Stimulated activated naive CD8-positive, alpha-beta T cell treated with anti-CD3 and anti-CD28 coated beads, Interleukin-15, Interleukin-2, amounts not matched to agents 100 U/mL and 50 U/mL, for 24 hours (primary cell): ENCODE measurements around the gene TSTD1.
"Not testable (repeated sequence)": the region's sequence is repeated elsewhere in the genome, so short reads cannot be mapped to it uniquely, and the experiment has no call there.

Source experiments
- ATAC-seq: fragments of 150-1000 bp; cut with Tn5 transposase; one replicate; pipeline ENCODE4 v1.10.0; 2021
- DNase-seq: peaks from one replicate; pipeline ENCODE4 v3.0.0; 2021

TSTD1 gene

DNA sequence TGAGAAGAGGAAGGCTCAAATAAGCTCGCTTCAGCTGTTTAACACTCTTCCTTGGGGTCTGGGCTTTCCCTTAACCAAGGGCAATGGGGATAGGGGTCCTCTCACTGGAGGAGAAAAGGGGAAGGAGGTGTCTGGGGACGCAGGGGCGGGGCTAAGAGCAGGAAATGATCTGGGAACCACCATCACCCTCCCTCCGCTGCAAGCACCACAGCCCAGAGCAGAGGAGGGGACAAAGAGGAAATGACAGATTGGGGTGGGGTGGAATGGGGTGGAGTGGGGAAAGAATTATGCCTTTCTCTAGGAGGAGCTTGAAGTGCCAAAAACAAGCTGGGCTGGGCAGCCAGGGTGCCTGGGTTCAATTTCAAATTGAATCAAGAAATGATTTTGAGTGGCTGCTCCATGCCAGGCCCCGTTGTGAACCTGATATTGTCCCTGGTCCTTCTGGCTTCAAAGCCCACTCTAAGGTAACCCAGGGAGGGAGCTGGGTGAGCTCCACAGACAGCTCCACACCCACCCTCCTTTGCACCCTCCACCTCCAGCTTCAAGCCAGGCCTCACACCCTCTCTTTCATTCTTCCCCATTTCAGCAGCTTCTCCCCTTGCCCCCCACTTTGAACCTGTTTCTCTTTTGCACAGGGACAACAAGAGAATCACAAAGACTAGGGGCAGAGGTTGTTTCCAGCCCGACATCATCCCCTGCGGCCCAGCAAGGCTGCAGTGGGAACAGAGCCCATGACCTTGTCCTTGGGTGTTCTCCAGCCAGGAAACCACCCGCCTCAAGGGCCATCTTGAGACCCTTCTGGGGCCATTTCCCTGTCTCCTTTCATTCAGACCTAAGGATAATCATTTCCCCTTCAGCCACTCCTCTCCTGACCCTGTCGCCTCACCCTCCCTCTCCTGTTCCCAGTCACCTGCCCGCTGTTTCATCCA lies 29.8 kb upstream of the TSTD1 start:
- ATAC-seq (peak; percentile 84), DNase-seq (peak; percentile 88)

DNA sequence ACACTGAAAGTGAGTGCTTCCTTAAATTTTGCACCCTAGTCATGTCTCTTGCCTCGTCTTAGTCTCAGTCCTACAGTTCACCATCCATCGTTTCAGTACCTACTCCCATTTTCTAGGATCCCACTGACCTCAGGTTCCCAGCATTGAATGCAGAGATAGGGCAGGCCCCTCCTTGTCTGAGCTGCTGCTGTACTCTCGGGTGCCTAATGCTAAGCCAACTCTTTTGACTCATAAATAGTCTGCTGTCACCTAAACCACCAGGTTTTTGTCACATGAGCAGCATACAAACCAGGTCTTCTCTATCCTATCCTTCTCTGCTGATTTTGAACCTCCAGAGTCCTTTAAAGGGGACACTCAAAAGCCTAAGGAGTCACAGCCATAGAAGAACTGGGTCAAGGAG lies 27.9 kb upstream of the TSTD1 start:
- DNase-seq, result no peak
- no peak for ATAC-seq

GRCh38 chr1:161065681-161066080 lies 26.9 kb upstream of the TSTD1 start:
- ATAC-seq, DNase-seq: not testable (repeated sequence)

- DNase-seq, ATAC-seq: not testable (repeated sequence)
Observed at GRCh38 chr1:161063936-161064335, 25.2 kb upstream of the TSTD1 start.

DNA sequence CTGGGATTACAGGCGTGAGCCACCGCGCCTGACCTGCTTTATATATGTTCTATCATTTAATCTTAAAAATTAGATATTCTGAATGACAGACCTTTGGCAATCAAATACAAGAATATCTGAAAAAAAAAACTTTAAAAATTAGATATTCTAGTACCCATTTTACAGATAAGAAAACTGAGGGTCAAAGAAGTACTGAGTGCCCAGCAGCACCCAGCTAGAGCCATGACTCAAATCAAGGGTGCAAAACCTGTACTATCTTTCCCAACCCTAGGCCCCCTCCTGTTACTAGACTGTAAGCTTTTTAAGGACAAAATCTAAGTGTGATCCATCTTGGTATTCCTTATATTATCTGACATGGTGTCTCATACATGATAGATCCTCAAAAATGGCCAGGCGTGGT lies 22.7 kb upstream of the TSTD1 start:
- ATAC-seq (no peak), DNase-seq (no peak)

GRCh38 chr1:161059293-161059692 lies 20.5 kb upstream of the TSTD1 start:
- ATAC-seq (peak; percentile 23), DNase-seq (no peak)

DNA sequence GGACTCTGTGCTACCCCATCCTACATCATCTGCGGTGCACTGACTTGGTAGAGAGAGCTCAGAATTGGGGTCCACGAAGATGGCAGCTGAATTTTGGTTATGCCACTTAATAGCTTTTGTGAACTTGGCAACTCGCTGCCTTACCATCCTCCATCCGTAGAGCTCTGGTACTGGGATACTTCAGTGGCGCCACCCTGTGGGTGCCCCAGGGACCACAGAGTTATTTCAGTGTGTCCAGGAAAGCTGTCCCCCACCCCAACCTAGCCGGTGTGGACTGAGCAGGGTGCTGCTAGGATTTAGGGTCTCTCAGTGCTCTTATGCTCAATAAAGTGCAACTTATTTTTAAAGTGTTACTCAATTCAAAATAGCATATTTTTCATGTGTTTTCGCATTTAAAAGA lies 16.0 kb upstream of the TSTD1 start:
- ATAC-seq, result no peak
- DNase-seq, result no peak

- DNase-seq (no peak), ATAC-seq (no peak)
Observed at GRCh38 chr1:161054232-161054631, 15.5 kb upstream of the TSTD1 start.

- DNase-seq (no peak), ATAC-seq (no peak)
Observed at GRCh38 chr1:161052899-161053298, 14.1 kb upstream of the TSTD1 start.

DNA sequence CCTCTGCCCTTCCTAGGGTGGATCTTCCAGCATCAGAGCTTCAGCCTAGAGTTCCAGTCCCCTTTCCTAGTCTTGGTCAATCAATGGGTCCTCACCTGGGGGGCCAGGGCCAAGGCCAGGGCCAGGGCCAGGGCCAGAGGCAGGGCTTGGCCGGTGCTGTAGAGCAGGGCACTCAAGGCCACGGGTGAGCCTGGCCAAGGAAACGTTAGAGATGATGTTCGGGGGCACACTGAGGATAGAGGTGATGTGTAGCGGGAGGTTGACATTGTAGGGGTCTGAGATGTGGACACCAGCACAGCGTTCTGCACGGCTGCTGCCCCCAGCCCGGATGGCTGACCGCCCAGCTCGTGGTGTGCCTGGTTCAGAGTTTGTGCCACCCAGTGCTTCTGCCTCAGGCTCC lies 12.5 kb upstream of the TSTD1 start:
- DNase-seq (no peak), ATAC-seq (no peak)

GRCh38 chr1:161048949-161049722 lies 10.4 kb upstream of the TSTD1 start:
- no peak for DNase-seq
- ATAC-seq, result no peak

DNA sequence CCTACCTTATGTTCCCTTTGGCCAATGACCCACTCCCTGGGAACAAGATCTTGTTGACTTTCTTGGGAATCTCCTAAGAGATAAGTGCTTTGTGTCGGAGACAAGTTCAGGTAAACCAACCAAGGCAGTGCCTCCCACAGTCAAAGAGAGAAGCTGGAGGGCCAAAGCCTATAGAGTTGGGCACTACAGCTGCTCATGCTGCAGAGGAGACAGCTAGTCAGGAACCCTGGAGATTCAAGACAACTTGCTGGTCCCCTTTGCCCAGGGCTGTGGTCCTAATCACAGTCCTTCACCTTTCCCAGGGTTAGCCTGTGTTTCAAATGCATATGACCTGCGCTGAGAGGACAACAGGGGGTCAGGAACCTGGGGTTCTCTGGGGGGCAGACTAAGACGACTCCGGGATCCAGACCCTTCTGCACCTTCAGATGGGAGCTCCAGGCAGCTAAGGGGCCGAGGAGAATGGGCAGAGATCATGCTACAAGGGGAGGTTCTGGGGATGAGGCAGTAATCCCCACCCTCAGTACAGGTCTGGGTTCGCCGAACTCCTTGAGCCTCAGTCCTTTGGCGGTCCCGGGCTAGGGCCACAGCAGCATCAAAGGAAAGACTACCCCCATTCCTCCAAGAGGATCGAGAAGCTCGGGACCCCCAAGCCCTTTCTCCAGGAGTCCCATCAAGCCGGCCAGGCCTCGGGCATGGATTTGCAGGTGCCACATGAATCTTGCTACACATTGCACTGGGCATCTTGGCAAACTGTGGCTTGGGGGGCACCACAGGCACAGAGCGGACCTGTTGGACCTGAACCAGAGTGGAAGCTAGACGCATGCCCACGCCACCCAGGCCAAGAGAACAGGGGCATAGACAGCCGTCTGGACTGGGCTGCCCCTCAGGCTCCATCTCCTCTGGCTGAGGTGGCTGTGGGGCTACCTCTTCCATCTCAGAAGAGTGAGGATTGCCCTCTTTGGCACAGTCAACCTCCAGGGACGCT lies 9.0 kb upstream of the TSTD1 start:
- DNase-seq (no peak), ATAC-seq (no peak)

DNA sequence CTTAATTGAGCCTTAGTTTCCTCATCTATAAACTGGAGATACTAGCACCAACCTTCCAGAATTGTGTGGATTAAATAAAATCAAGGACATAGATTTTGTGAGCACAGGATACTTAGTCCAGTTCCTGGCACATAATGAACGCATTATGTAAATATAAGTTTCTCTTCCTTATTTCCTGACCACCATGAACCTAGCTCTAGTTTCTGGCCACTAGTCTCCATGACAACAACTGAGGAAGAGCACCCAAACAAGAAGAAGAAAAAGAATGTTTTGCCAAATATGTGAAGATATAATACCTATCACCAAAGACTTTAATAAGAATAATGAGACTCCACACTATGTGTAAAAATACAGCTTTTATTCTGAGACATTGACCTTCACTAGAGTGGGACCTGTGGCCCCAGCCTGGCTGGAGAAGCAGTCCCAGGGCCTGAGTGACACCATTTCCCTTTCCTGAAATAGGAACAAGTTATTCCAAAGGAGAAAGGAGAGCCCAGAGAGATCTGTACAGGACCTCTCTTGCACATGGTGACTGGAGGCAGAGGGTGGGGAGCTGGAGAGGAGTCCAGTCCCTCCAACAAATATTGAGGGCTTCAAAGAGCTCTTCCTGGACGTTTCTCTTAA lies 8.0 kb upstream of the TSTD1 start:
- DNase-seq (no peak), ATAC-seq (no peak)

GRCh38 chr1:161045736-161046604 lies 7.2 kb upstream of the TSTD1 start, which contains the start of gene USF1:
Gene USF1 (minus strand): TSS chr1:161045977. CDS start chr1:161043275, 2,702 bp downstream.
- peak; percentile 77 for ATAC-seq
- peak; percentile 92 for DNase-seq

DNA sequence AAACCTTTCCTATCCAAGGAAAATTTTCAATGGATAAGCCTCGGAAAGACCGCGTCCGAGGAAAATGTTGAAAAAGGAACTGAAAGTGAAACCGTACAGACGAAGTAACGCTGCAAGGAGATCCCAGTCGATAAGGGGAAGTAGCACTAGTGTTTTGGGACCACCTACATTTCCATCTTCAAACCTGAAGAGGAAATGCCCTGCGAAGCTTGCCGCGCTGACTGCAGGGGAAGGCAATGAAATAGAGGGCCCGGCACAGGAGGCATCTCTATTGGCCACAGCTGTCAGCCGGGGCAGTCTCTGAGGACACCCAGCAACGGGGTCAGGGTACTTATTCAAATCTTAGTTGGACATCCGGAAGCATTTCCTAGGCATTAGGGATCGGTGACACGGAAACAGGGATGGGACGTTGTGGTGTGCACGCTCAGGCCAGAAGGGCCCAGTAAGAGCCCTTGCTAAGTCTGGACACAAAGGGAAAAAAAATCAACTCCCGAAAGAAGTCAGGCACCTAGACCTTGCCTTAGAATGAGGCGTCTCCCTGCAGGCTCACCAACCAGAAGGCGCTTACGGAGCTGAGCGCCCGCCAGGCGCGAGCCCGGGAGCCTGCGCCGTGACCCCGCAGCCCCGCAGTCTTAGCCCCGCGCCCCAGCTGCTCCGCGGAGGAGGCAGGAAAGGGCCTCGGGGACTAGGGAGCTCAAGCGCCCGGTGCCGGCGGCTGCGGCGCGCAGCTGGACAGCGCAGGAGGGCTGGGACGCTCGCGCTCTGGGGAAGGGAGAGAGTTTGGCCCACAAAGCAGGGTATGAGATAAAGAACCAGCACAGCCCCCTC lies 6.4 kb upstream of the TSTD1 start:
- DNase-seq, result peak; percentile 78
- peak; percentile 74 for ATAC-seq

DNA sequence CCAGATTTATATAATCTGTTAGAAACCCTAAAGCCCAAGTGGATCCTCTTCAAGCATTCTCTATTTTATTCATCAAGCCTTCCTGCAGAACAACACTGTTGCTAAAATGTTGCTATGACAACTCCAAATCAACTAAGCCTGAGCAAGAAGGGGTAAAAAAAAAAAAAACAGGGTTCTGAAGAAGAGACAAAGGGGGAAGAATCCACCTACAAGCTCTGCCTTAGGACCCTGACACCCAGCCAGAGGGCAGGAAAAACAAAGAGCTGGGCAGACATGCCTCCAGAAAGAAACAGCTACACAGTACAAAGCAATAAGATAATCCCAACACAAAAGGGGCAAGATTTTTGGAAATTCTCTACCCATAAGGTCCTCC lies 5.8 kb upstream of the TSTD1 start:
- no peak for DNase-seq
- ATAC-seq, result no peak

- no peak for ATAC-seq
- DNase-seq, result no peak
Observed at GRCh38 chr1:161039546-161039945, 782 bp upstream of the TSTD1 start.

GRCh38 chr1:161039154-161039545 lies 386 bp upstream of the TSTD1 start:
- ATAC-seq, result no peak
- DNase-seq, result no peak

DNA sequence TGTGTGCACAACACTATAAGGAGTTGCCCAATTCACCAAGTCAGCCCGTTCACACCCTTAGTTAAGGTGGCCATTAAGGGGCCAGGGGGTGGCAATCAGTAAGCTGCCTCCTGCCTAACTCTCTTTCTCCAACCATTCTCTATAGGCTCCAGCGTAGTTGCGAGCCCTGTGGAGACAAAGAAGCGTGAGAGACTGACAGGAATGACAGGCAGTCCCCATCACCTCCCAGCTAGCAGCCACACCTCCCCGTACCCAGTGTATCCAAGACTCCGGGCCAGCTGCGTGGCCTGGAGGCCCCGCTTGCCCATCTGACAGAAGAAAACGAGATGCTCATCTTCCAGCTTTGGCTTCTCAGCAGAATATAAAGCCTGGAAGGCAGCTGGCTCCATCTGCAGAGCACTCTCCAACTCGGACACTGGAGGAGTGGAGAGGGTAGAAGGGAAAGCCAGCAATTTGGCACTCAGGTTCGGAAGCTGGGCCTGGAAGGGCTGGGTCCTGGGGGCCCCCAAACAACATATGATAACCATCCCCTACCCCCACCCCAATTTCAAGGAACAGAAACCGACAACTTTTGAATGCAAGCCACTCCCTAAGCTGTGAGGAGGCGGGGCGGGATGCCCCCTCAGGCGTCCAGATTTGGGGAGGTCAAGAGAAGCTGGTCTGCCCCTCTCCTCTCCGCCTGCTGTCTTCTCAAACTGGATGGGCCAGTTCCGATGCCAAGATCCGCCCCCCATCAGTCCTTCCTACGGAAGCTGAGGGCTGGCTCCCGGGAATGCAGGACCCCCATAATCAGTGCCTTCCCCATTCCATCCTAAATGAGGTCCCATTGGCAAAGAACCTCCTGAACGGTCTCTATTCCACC lies 872 bp downstream of the TSTD1 start:
- DNase-seq, result no peak
- no peak for ATAC-seq
